NCI-H82 (cell line): ENCODE measurements around the gene PLCB1.
"Not testable (repeated sequence)": the region's sequence is repeated elsewhere in the genome, so short reads cannot be mapped to it uniquely, and the experiment has no call there.

Experiments
- DNase-seq: peaks from one replicate; lab custom pipeline; 2025; lab: John Stamatoyannopoulos, UW

PLCB1 gene

DNA sequence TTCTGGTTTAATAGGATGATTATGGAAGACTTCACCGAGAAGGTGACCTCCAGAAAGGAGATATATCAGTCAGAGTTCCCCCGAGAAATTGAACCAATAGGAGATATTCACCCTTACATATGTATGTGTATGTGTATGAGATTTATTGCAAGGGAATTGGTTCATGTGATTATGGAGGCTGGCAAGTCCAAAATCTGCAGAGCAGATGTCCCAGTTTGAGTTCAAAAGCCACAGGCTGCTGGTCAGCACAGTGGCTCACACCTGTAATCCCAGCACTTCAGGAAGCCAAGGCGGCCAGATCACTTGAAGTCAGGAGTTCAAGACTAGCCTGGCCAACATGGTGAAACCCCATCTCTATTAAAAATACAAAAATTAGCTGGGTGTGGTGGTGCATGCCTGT lies 702.2 kb downstream of the PLCB1 start:
- DNase-seq, result not testable (repeated sequence)

DNA sequence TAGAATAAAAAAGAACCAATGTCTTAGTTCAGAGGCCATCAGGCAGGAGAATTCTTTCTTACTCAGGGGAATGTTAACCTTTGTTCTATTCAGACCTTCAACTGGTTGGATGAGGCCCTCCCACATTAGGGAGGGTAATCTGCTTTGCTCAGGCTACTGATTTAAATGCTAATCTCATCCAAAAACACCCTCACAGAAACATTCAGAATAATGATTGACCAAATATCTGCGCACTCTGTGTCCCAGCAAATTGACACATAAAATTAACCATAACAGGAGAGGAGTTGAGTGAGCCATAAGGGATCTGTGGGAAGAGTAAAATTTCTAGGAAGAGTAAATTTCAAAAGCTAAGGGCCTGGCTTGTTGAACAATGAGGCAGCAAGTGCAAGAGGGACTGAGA lies 702.8 kb downstream of the PLCB1 start:
- DNase-seq, result no peak

DNA sequence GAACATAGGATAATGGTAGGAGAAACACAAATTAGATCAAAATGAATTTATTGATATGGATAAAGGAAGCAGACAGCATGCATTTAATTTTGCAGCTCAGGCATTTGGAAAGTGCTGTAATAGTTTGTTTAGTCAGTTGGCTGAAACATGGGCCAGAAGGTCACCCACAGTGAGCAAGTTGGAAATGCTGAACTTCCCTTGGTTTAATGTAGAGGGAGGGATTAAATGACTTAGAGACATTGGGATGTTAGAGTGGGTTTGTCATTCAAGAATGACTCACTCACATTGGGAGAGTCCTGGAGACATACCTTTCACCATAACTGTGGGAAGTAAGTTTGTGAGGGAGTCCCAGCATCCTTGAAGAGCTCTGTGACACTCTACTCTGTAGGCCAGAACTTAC lies 705.3 kb downstream of the PLCB1 start:
- DNase-seq, result no peak

DNA sequence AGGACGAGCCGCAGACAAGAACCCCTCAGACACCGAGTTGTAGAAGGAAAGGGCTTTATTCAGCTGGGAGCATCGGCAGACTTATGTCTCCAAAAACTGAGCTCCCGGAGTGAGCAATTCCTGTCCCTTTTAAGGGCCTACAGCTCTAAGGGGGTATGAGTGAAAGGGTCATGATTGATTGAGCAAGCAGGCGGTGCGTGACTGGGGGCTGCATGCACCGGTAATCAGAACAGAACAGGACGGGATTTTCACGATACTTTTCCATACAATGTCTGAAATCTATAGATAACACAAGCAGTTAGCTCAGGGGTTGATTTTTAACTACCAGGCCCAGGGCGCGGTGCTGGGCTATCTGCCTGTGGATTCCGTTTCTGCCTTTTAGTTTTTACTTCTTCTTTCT lies 710.5 kb downstream of the PLCB1 start:
- no peak for DNase-seq

DNA sequence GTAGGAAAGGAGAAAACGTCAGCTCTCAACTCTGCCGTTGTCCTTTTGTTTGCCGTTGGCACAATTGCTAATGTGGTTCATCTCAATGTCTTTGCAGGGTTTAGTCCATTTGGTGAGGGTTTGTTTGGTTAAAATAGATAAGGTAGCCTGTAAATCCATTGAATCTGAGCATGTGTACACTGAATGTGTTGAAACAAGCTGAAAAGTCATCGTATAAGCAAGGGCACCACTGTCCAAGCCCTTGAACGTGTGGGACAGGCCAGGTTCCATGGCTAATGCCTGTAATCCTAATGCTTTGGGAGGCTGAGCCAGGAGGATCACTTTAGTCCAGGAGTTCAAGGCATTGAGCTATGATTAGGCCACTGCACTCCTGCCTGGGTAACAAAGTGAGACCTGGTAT lies 712.1 kb downstream of the PLCB1 start:
- no peak for DNase-seq

DNA sequence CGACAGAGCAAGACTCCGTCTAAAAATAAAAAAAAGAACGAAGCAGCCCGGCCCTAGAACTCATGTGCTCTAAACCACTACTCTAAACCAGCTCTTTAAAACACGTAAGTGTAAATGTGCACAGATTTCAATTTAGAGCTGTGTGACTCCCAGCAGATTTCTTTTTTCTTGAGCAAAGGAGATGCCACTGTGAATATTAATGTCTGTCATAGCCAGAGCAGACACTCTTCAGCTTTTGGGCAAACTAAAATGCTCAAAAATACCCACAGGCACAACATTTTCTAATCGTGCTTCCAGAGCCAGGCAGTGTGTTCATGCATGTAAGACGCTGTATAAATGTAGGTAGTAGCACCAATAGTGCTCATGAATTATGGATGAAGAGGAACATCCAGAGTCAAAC lies 717.9 kb downstream of the PLCB1 start:
- DNase-seq, result no peak

DNA sequence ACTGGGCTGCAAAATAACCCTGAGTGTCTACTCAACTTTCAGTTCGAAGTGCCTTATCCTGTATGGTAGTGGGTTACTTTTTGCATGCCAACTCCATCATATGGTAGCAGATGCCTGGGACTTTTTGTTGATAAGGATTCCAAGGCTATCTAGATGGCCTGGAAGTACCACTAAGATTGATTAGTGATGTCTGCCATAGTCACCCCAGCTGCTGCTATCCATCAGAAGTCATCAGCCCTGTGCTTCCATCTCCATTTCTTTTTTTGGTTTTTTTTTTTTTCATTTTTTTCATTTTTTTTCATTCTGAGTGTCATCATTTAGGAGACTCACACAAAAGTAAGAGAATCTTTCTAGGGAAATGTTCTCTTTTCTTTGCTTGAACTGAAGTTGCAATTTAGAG lies 719.4 kb downstream of the PLCB1 start:
- DNase-seq, result no peak

DNA sequence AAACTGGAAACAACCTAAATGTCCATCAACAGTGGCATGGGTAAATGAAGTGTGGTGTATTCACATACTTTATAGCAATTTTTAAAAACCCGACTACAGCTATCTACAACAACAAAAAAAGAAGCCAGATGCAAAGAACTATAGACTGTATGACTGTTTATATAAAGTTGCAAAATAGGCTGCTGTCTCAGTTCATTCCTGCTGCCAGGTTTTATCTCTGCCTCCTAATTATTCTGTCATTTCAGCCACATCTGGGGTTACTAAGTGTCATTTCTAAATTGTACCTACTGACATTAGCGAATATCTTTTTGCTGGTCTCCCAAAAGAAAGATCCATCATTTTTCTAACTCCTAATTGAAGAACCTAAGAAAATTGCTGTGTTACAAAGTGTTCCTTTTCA lies 719.9 kb downstream of the PLCB1 start:
- DNase-seq, result not testable (repeated sequence)

DNA sequence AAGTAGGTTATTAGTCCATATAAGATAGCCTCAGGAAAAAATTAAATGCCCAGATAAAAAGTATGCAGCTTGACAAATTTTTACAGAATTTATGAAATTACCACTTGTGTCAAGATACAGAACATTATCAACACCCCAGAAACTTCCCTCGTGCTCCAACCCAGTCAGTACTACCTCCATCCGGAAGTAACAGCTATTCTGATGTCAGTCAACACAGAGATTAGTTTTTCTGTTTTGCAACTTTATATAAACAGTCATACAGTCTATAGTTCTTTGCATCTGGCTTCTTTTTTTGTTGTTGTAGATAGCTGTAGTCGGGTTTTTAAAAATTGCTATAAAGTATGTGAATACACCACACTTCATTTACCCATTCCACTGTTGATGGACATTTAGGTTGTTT lies 721.1 kb downstream of the PLCB1 start:
- not testable (repeated sequence) for DNase-seq

DNA sequence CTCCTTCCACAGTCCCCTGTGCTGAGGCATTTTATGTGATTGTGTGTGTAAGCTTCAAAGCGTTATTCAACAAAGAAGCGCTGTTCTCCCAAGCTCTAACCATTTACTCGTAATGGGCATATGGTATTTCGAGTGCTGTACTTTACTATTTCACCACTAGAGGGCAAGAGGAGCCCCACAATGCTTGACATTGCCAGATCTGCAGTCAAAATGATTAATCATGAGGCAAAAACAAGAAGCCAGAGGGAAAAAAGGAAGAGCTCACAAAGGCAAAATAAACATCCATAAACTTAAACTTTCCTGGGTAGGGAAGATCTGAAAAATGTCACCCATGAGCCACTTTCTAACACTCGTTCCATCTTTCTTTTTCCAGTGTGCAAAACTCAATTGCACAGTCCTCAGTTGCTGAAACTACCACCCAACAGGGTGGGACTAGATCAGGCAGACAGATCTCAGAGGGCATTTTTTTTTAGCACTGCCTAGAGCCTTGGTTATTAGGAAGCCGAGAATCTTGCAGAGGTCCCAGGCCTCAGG lies 721.8 kb downstream of the PLCB1 start:
- peak; percentile 84 for DNase-seq

DNA sequence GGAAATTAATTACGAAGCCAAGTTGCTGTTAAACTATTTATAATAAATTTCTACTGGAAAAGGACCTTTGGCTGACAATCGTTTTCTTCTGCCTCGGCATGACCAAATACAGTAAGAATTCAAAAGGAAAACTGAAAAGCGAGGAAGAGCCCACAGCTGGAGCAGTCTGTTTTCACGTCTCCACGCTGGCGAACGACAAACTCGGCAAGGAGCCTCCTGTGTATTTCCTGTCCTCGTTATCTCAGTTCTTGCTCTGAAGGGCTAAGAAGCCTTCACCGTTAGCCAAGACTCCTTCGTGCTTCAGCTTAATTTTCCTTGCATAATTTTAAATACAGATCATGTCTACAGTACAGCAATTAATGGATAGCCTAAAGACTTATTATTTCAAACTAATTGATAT lies 722.5 kb downstream of the PLCB1 start:
- DNase-seq, result no peak

DNA sequence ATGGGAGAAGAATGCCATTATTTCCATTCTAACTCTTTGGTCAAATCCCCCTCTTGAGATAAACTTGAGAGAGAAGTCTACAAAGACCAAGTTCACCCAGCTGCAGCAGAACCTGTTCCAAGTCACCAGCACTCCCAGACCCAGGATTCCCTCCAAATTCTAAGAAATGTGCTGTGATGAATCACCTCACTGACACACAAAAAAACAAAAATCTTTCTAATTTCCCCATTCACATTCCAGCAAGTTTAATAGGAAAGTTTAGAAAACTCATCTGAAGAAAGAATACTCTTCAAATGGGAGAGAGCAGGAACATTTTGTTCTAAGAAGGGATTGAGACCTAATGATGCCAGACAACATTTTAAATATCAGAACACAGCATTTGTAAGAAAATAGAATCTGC lies 723.2 kb downstream of the PLCB1 start:
- no peak for DNase-seq

DNA sequence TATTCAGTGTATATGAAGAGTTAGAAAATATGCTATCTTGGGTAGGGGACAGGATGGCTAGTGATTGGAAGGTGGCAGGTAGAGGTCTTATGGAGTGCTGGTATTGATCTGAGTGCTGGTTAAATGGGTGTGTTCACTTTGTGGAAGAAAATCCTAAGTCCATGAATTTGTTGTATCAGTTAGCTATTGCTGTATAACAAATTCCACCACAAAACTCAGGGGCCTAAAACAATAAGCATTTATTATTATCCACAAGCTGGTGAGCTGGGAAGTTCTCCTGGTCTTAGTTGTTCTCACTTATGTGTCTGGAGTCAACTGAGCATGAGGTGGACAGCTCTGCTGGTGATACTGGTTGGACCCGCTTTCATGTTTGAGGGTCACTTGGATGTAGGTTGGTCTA lies 724.6 kb downstream of the PLCB1 start:
- no peak for DNase-seq

DNA sequence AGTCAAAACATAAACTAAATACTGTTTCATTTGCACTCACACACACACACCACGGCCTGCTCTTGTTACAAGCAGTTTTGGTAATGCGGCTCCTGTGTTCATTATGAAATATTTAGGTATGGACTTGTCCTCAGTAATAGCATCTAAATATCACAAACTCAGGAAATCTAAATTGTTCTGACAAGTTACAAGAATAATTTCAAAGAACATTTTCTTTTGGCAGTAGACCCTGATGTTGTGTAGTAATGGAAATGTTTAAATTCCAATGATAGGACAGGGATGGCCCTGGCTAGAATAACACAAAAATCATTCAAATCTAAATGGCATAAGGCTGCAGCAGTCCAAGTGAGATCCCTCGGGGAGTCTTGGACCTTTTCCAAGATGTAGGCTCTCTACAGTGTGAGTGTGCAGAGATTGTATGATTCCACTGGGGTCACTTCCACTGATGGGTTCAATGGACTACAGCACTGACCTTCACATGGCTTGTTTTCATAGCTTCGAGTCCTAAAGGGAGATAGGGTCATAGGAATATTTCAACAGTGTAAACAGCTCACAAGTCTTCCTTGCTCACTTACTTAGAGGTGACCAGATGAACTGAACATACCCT lies 726.2 kb downstream of the PLCB1 start:
- no peak for DNase-seq

DNA sequence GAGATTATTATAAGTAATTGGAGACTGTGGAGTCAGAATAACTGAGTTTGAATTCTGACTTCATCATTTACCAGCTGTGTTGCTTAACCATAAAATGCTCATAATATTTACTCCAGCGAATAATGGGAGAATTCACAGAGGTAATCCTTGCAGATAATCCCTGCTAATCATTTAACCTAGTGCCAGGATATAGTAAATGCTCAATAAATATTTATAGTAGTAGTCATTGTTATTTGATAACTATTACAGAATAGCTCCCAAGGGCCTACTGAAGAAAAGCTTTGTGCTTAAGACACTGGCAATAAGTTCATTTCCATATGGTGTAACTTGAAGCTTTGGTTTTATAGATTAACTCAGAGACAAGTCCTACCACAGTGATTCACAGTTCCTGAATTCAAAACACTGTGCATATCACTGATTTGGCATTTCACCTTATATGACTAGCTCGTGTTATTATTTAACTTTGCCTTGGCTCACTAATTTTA lies 728.0 kb downstream of the PLCB1 start:
- no peak for DNase-seq

DNA sequence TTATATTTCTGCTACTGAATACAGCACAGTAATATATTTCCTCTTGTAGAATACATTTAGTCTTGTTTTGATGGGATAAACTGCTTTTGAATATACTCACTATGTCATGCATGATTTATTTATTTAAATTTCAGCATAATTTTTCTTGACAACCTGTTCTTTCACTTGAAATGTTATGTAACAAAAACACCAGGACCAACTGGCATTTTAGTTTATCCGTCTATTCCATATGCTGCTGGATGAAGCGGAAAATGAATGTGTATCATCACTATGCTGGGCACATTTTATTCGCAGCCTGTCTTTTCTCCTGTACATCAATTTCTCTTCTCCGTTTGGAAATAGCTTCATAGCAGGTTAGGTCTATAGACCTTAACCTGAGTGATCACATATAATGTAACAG lies 730.0 kb downstream of the PLCB1 start:
- DNase-seq, result no peak

DNA sequence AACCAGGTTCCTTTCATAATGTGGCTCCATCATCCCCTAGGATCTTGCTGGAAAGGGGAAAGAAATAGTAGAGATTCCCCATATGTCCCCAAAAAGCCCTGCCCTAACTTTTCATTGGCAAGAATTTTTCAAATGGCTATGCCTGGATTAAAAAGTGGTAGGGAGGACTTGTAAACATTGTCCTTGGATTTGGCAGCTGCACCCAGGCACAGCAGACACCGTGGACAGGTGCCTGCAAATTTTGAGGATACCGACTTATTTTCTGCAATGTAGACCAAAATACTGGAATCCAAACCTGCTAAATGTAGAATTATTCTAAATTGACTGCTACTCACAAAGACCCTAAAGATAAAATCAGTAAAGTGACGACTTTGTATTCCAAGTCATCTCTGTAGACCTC lies 733.6 kb downstream of the PLCB1 start:
- DNase-seq, result no peak

DNA sequence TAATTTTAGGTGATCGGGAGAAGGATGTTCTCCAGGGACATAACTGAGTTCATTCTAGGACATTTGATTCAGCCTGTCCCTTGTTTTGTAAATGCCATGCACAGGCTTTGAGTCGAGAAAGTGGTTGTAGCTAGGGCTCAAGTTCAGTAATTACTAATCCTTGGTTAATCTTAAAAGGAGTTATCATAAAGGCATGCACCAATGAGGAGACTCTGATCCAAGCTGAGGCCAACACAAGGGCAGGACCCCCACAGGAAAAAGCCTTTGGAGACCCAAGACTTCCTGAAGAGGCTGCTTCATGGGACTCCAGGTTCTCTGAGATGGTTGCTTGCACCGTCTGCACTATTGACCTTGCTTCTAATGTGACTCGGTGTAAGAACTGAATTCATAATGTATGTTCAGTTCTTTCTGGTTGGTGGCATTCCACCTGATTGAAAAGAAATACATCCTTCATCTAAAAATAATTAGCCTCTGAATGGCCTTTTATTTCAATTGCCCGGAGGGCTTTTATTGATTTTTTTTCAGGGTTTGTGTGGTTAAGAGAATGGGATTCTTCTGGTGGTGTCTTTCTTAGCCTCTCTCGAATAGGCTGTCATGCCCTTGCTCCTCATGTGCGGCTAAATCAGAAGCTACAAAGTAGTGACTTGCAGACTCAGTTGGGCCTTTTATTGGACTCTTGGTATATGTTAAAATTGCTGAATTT lies 735.1 kb downstream of the PLCB1 start:
- DNase-seq, result peak; percentile 36

DNA sequence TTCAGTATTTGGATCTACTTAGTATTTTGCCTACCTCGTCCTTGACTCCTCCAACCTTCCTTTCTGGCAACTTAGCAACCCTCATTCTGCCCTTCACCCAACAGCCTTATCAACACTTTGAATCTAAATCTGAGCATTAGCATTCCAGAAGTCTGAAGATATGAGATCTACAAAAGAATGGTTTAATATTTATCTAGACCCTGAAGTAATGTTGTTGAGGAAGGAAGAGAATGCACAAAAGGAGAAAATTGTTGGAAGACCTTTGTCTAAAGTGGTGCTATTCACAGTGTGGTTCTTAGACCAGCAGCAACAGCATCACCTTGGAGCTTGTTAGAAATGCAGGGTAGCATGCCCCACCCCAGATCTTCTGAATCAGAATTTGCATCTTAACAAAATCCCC lies 738.6 kb downstream of the PLCB1 start:
- no peak for DNase-seq

DNA sequence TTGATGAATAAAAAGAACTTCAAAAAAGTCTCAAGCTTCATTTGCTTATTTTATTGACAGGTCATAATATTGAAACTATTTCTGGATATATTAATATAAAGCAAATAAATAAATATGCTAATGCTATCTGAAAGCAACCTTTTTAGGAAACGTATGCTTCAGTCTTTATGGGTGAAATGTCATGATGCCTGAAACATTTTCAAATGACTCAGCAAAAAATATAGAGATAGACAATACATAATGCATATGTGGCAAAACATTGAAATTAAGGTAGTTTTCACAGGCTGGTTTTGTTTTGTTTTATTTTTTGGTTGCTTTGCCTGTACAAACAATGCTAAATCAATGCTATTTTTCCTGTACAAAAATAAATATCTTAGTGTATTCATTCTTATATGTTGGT lies 742.4 kb downstream of the PLCB1 start:
- no peak for DNase-seq

DNA sequence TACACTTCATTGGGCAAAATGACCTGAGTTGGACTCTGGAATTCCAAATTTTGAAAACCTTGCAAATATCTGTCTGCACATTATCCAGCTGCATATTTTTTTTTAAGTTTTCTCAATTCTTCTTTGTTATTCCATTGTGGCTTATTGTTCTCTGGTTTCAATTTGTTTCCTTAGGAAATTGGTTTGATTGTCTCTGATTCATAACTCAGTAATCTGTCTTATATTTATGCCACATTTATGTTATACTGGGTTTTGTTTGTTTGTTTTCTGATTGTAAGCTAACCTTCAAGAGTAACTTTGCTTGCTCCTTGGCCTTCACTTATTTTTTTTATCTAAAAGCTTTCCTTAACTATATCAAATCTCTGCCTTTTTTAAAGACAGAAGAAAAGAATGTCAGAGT lies 743.5 kb downstream of the PLCB1 start:
- no peak for DNase-seq

DNA sequence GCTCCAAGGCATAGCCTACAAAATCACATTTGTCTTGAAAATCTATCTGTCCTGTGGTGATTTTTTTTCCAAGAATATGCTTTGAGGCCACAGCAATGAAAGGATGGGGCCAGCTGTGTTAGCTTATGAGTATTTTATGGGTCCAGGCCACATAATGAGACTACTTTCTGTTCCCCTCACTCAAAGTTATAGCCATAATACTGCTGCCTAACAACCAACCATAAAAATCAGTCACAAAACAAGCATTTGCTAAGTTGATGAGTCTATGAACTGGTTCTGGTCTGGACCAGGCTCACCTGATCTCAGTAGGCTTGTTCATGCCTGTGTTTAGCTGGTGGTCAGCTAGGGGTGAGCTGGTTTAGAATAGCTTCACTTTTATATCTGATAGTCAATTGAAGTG lies 744.3 kb downstream of the PLCB1 start:
- DNase-seq, result no peak

DNA sequence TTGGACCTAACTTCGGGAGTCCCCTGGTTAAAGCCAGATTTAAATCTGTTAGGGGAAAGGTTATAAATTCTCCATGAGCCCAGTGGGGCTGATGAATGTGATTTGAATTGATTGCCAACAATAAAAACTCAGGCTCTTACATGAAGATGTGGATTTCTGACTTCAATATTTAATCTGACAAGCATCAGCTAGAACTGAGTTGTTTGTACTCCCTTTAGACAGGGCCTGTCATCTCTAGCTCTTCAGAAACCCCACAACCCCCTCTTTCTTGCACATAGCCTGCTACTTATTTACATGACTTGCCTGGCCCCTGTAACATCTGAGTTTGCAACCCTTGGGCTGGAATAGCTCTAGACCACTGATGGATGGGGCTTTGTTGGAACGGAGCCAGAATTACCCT lies 745.2 kb downstream of the PLCB1 start:
- DNase-seq, result no peak

DNA sequence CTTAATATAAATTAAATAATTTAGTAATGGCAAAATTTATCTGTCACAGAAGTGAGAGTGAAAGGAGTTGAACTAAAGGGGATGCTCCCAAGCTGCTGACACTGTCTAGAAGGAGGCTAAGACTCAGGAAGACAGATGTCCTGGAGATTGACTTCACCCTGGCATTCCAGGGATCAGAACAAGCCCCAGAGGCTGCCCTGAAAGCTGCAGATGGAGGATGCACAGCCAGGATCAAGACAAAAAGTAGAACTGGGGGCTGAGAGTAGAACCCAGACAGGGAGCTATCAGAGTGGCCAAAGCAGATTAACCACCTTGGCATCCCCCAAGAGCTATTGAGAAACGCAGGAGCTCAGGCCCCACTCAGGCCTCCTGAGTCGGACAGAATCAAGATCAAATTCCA lies 747.6 kb downstream of the PLCB1 start:
- peak; percentile 52 for DNase-seq
